ENCODE measurements around the gene TOMM20. TPM values are rescaled to one million over a fixed set of nuclear protein-coding genes. Genes with fewer than 3 reads are reported as not detected.

TOMM20 gene
- total RNA-seq, 2 donors from 2014 or later = 76.2 to 127 TPM

GRCh38 chr1:235112297-235113182, 16.1 kb downstream of the TOMM20 start:
- Histone ChIP-seq H3K36me3 (peaks cover 13% of the 10 kb centered on the region), H3K9me3 (no peaks in the 10 kb centered on the region), H3K4me1 (no peaks in the 10 kb centered on the region), H3K9ac (ENCODE audit: low read depth in 2 of 2, low read length in 2 of 2) (no peak overlapping the region), H3K4me3 (no peak overlapping the region), H3K27me3 (no peaks in the 10 kb centered on the region), H3K27ac (no peak overlapping the region)
- TF ChIP-seq CTCF (IDR thresholded peaks at IDR 0.05) = no peak
- intact Hi-C loops (cut with DNase I) = no loop called here
- no peak for DNase-seq

GRCh38 chr1:235111107-235111506, 17.5 kb downstream of the TOMM20 start:
- no peak overlapping the region for H3K9ac ChIP-seq (ENCODE audit: low read depth in 2 of 2, low read length in 2 of 2)
- H3K36me3 ChIP-seq = peaks cover 13% of the 10 kb centered on the region
- intact Hi-C loops (cut with DNase I) = no loop called here
- DNase-seq = no peak
- H3K27me3 ChIP-seq = no peaks in the 10 kb centered on the region
- H3K4me1 ChIP-seq = no peaks in the 10 kb centered on the region
- TF ChIP-seq CTCF (IDR thresholded peaks at IDR 0.05) = no peak
- no peak overlapping the region for H3K27ac ChIP-seq
- H3K9me3 ChIP-seq = no peaks in the 10 kb centered on the region
- no peak overlapping the region for H3K4me3 ChIP-seq

GRCh38 chr1:235108876-235109275, 19.8 kb downstream of the TOMM20 start:
- no peaks in the 10 kb centered on the region for H3K4me1 ChIP-seq
- intact Hi-C loops (cut with DNase I) = loop anchor here (10.0 kb wide), 1 partner anchor 306 kb away; no protein-coding TSS in a partner anchor
- H3K9ac ChIP-seq (ENCODE audit: low read depth in 2 of 2, low read length in 2 of 2) = no peak overlapping the region
- no peak for DNase-seq
- H3K36me3 ChIP-seq = peaks cover 13% of the 10 kb centered on the region
- no peak overlapping the region for H3K27ac ChIP-seq
- no peak for TF ChIP-seq CTCF (IDR thresholded peaks at IDR 0.05)
- no peaks in the 10 kb centered on the region for H3K9me3 ChIP-seq
- no peak overlapping the region for H3K4me3 ChIP-seq
- H3K27me3 ChIP-seq = no peaks in the 10 kb centered on the region

GRCh38 chr1:235108185-235108593, 20.4 kb downstream of the TOMM20 start:
- intact Hi-C loops (cut with DNase I) = loop anchor here (10.0 kb wide), 1 partner anchor 307 kb away; no protein-coding TSS in a partner anchor
- Histone ChIP-seq H3K36me3 (peaks cover 10% of the 10 kb centered on the region), H3K4me1 (no peaks in the 10 kb centered on the region)

More at GRCh38 chr1:235108185-235108593, 20.4 kb downstream of the TOMM20 start:
- Histone ChIP-seq H3K9me3 (no peaks in the 10 kb centered on the region), H3K27me3 (no peaks in the 10 kb centered on the region), H3K27ac (no peak overlapping the region), H3K4me3 (no peak overlapping the region), H3K9ac (ENCODE audit: low read depth in 2 of 2, low read length in 2 of 2) (no peak overlapping the region)
- DNase-seq = no peak
- no peak for TF ChIP-seq CTCF (IDR thresholded peaks at IDR 0.05)

Data from colonic mucosa (tissue), 4 donors.